Stomach (tissue), 4 donors: Measurements from ENCODE around the gene FOXK2.

Experiments
- CTCF ChIP-seq, 7 experiments: fragments of 450-650 bp in 4 of 7; fragments of 200-600 bp in 3 of 7; sonication (generic) in 3 of 7; IDR thresholded peaks; one replicate each; pipeline ENCODE4 v1.5.1; 2016 to 2019; ENCODE audit warnings: antibody characterized with exemption in 7 of 7, control low read depth in 2 of 7, mild to moderate bottlenecking in 1 of 7
- EP300 ChIP-seq: sonication (generic); formaldehyde crosslinking; IDR thresholded peaks from one replicate; pipeline ENCODE4 v1.6.1; 2017; ENCODE audit warnings: antibody characterized with exemption
- POLR2A ChIP-seq, 4 donors: fragments of 450-650 bp; IDR thresholded peaks; one replicate each; pipeline ENCODE4 v1.6.1; 2016; ENCODE audit warnings: antibody characterized with exemption in 4 of 4, control low read depth in 2 of 4, mild to moderate bottlenecking in 1 of 4, moderate library complexity in 1 of 4
- POLR2AphosphoS5 ChIP-seq, 3 donors: sonication (generic); formaldehyde crosslinking; IDR thresholded peaks; one replicate each; pipeline ENCODE4 v1.6.1; 2016; ENCODE audit warnings: antibody characterized with exemption in 3 of 3

GRCh38 chr17:82589851-82590180 lies 70.3 kb downstream of the FOXK2 start:
- TF ChIP-seq CTCF (IDR thresholded peaks at IDR 0.05): no peak
- TF ChIP-seq POLR2AphosphoS5 (IDR thresholded peaks at IDR 0.05): no peak
- TF ChIP-seq EP300: no peak
- no peak for TF ChIP-seq POLR2A (IDR thresholded peaks at IDR 0.05)
